IMR-90 (cell line): ENCODE results near the gene ALK. TPM values are rescaled to one million over a fixed set of nuclear protein-coding genes. Genes with fewer than 3 reads are reported as not detected.

ENCODE experiments used
- ATAC-seq: fragments of 200-7000 bp; cut with Tn5 transposase; 2 replicates; pipeline ENCODE4 v1.9.1; 2020; ENCODE audit warnings: low read depth, mild to moderate bottlenecking, moderate library complexity
- BruUV-seq: library from RNA; stranded (reverse); fragments of 400-500 nt; replicated peaks from 2 replicates; lab custom pipeline; 2021; lab: Mats Ljungman, UMichigan
- CTCF ChIA-PET: fragments of 300-600 bp; formaldehyde crosslinking; extraction: SDS; loops from one replicate; lab custom pipeline; 2021; ENCODE audit warnings: antibody characterized with exemption; lab: Yijun Ruan, JAX
- POLR2A ChIA-PET: fragments of 300-600 bp; sonication (Branson Sonifier 250); formaldehyde crosslinking; loops from one replicate; lab custom pipeline; 2022; ENCODE audit warnings: antibody characterized with exemption; ENCODE audit not compliant: unreplicated experiment; lab: Charles Lee
- DNase-seq: peaks from one replicate; pipeline ENCODE4 v3.0.0; 2013
- H2AFZ ChIP-seq: replicated peaks from 2 replicates; pipeline ENCODE3; 2013; ENCODE audit warnings: low read length, mild to moderate bottlenecking; ENCODE audit not compliant: poor library complexity
- H2AK5ac ChIP-seq: 2 replicates; pipeline ENCODE4 v1.6.1; 2013; ENCODE audit warnings: low read depth, low read length, inconsistent platforms
- H2AK9ac ChIP-seq: replicated peaks from 2 replicates; pipeline ENCODE3; 2013; ENCODE audit warnings: mild to moderate bottlenecking, low read depth, low read length, moderate library complexity; ENCODE audit not compliant: poor library complexity
- H2BK120ac ChIP-seq: 2 replicates; pipeline ENCODE4 v1.6.1; 2013; ENCODE audit warnings: low read depth, low read length, inconsistent platforms
- H2BK15ac ChIP-seq: 3 replicates; pipeline ENCODE4 v1.6.1; 2013; ENCODE audit warnings: low read depth, low read length, inconsistent platforms
- H2BK20ac ChIP-seq: 2 replicates; pipeline ENCODE4 v1.6.1; 2013; ENCODE audit warnings: low read depth, mild to moderate bottlenecking, inconsistent platforms, low read length, moderate library complexity
- H2BK5ac ChIP-seq: 2 replicates; pipeline ENCODE4 v1.6.1; 2013; ENCODE audit warnings: mild to moderate bottlenecking, low read depth, low read length, inconsistent platforms; ENCODE audit not compliant: poor library complexity, severe bottlenecking
- H3K14ac ChIP-seq: replicated peaks from 2 replicates; pipeline ENCODE4 v1.6.1; 2013; ENCODE audit warnings: low read depth, low read length, inconsistent platforms
- H3K18ac ChIP-seq: 2 replicates; pipeline ENCODE4 v1.6.1; 2013; ENCODE audit warnings: low read depth, low read length, control low read depth
- H3K23ac ChIP-seq: 2 replicates; pipeline ENCODE4 v1.6.1; 2013; ENCODE audit warnings: low read depth, low read length, inconsistent platforms
- H3K27ac ChIP-seq: 2 replicates; pipeline ENCODE4 v1.5.1; 2013; ENCODE audit warnings: mild to moderate bottlenecking, control low read depth, low read length; ENCODE audit not compliant: insufficient read depth
- H3K27me3 ChIP-seq: 2 replicates; pipeline ENCODE4 v1.6.1; 2013; ENCODE audit warnings: low read length; ENCODE audit not compliant: control insufficient read depth, insufficient read depth
- H3K36me3 ChIP-seq: 2 replicates; pipeline ENCODE4 v1.6.1; 2013; ENCODE audit warnings: low read length, mixed read lengths; ENCODE audit not compliant: control insufficient read depth, insufficient read depth
- H3K4ac ChIP-seq: 2 replicates; pipeline ENCODE4 v1.6.1; 2013; ENCODE audit warnings: low read depth, low read length, inconsistent platforms
- H3K4me1 ChIP-seq: 2 replicates; pipeline ENCODE4 v1.6.1; 2013; ENCODE audit warnings: low read length, mixed read lengths; ENCODE audit not compliant: control insufficient read depth, insufficient read depth
- H3K4me2 ChIP-seq: 2 replicates; pipeline ENCODE4 v1.6.1; 2013; ENCODE audit warnings: low read depth, mild to moderate bottlenecking, control low read depth, low read length, moderate library complexity
- H3K4me3 ChIP-seq: 2 replicates; pipeline ENCODE4 v1.5.1; 2013; ENCODE audit warnings: low read depth, mild to moderate bottlenecking, control low read depth, low read length, moderate library complexity; ENCODE audit not compliant: insufficient read depth
- H3K56ac ChIP-seq: 2 replicates; pipeline ENCODE4 v1.6.1; 2013; ENCODE audit warnings: low read length, inconsistent platforms; ENCODE audit not compliant: insufficient read depth; ENCODE audit errors: extremely low read depth
- H3K79me1 ChIP-seq, 2 experiments: 2 replicates each; pipeline ENCODE4 v1.6.1; 2013; ENCODE audit warnings: low read length in 2 of 2, inconsistent platforms in 1 of 2, low read depth in 1 of 2
- H3K9ac ChIP-seq: 2 replicates; pipeline ENCODE4 v1.6.1; 2013; ENCODE audit warnings: low read depth, low read length, control low read depth
- H3K9me1 ChIP-seq: 2 replicates; pipeline ENCODE4 v1.6.1; 2013; ENCODE audit warnings: low read length, inconsistent platforms; ENCODE audit not compliant: insufficient read depth
- H3K9me3 ChIP-seq: 2 replicates; pipeline ENCODE4 v1.6.1; 2013; ENCODE audit warnings: low read length; ENCODE audit not compliant: control insufficient read depth, insufficient read depth
- H4K20me1 ChIP-seq: 2 replicates; pipeline ENCODE4 v1.6.1; 2013; ENCODE audit warnings: low read length, inconsistent platforms; ENCODE audit not compliant: insufficient read depth
- H4K5ac ChIP-seq: 2 replicates; pipeline ENCODE4 v1.6.1; 2013; ENCODE audit warnings: mild to moderate bottlenecking, low read depth, low read length, control low read depth
- H4K8ac ChIP-seq, 2 experiments: 2 replicates each; pipeline ENCODE4 v1.6.1; 2013; ENCODE audit warnings: low read depth in 2 of 2, low read length in 2 of 2, control low read depth in 1 of 2, inconsistent platforms in 1 of 2
- H4K91ac ChIP-seq: 2 replicates; pipeline ENCODE4 v1.6.1; 2013; ENCODE audit warnings: low read depth, low read length, inconsistent platforms; ENCODE audit not compliant: insufficient read depth
- BHLHE40 ChIP-seq: fragments of 150-350 bp; IDR thresholded peaks from 2 replicates; pipeline ENCODE4 v1.6.1; 2016; ENCODE audit warnings: mild to moderate bottlenecking, low read depth, low read length
- CEBPB ChIP-seq: IDR thresholded peaks from 2 replicates; pipeline ENCODE4 v1.6.1; 2012; ENCODE audit warnings: low read depth, low read length, improper control_type of control experiment
- CHD1 ChIP-seq: IDR thresholded peaks from 2 replicates; pipeline ENCODE4 v1.6.1; 2012; ENCODE audit warnings: low read depth, low read length, improper control_type of control experiment
- ELK1 ChIP-seq: fragments of 150-350 bp; IDR thresholded peaks from 2 replicates; pipeline ENCODE4 v1.6.1; 2016; ENCODE audit warnings: low read depth, mild to moderate bottlenecking, low read length, moderate library complexity, borderline replicate concordance
- FOS ChIP-seq: fragments of 150-350 bp; IDR thresholded peaks from 2 replicates; pipeline ENCODE4 v1.6.1; 2016; ENCODE audit warnings: low read depth, low read length
- MAFK ChIP-seq: IDR thresholded peaks from 2 replicates; pipeline ENCODE4 v1.6.1; 2012; ENCODE audit warnings: low read depth, low read length, improper control_type of control experiment
- MAZ ChIP-seq: IDR thresholded peaks from 2 replicates; pipeline ENCODE4 v1.6.1; 2012; ENCODE audit warnings: low read depth, mild to moderate bottlenecking, low read length, improper control_type of control experiment, moderate library complexity, borderline replicate concordance
- MXI1 ChIP-seq: IDR thresholded peaks from 2 replicates; pipeline ENCODE4 v1.6.1; 2012; ENCODE audit warnings: low read depth, mild to moderate bottlenecking, low read length, moderate library complexity, borderline replicate concordance
- NFE2L2 ChIP-seq: fragments of 150-350 bp; IDR thresholded peaks from 2 replicates; pipeline ENCODE4 v1.6.1; 2016; ENCODE audit warnings: low read depth, mild to moderate bottlenecking, low read length
- POLR2A ChIP-seq: IDR thresholded peaks from 2 replicates; pipeline ENCODE4 v1.6.1; 2012; ENCODE audit warnings: mild to moderate bottlenecking, low read depth, low read length
- RAD21 ChIP-seq: IDR thresholded peaks from 2 replicates; pipeline ENCODE4 v1.6.1; 2012; ENCODE audit warnings: low read length, improper control_type of control experiment
- RCOR1 ChIP-seq: IDR thresholded peaks from 2 replicates; pipeline ENCODE4 v1.6.1; 2012; ENCODE audit warnings: mild to moderate bottlenecking, low read length, improper control_type of control experiment; ENCODE audit not compliant: insufficient replicate concordance
- RFX5 ChIP-seq: IDR thresholded peaks from 2 replicates; pipeline ENCODE4 v1.8.0; 2012; ENCODE audit warnings: low read depth, mild to moderate bottlenecking, low read length, moderate library complexity
- SMC3 ChIP-seq: fragments of 150-350 bp; IDR thresholded peaks from 2 replicates; pipeline ENCODE4 v1.6.1; 2016; ENCODE audit warnings: low read depth, mild to moderate bottlenecking, antibody characterized with exemption, low read length, moderate library complexity
- WGBS, 2 experiments: methylation state at CpG; one replicate each; pipeline versions ENCODE4 v1.1.5 to v1.1.7; 2013; ENCODE audit warnings: missing lambda C conversion rate in 2 of 2; ENCODE audit not compliant: insufficient read length in 1 of 2; ENCODE audit errors: extremely low coverage in 2 of 2; 5-methylcytosine and 5-hydroxymethylcytosine counted together
- dilution Hi-C: fragments of 300-500 bp; cut with HindIII; formaldehyde crosslinking; loops from one replicate; pipeline ENCODE4 v1.14.3; 2018; ENCODE audit warnings: low sequenced_read_pairs; ENCODE audit not compliant: unreplicated experiment
- in situ Hi-C: fragments of 300-500 bp; cut with MboI; formaldehyde crosslinking; loops from 3 replicates; pipeline ENCODE4 v1.14.3; 2019; ENCODE audit warnings: low sequenced_read_pairs, inconsistent platforms, mixed read lengths
- intact Hi-C: fragments of 100-400 bp; cut with micrococcal nuclease; formaldehyde crosslinking; loops from 2 replicates; pipeline ENCODE4 v1.10.0; 2022
- polyA plus RNA-seq, 3 experiments: library from polyadenylated mRNA; depleted of rRNA; stranded (reverse); fragments of >200 nt; gene quantifications; 2 replicates each; pipeline ENCODE4 v1.2.3, GENCODE V29; 2012; ENCODE audit warnings: low replicate concordance in 1 of 3
- total RNA-seq: library from RNA; depleted of rRNA; stranded (reverse); fragments of >200 nt; gene quantifications from 2 replicates; pipeline ENCODE4 v1.2.3, GENCODE V29; 2012
- TF ChIP-seq, protein P1 (sequence below): conservative IDR thresholded peaks from 2 replicates; pipeline ENCODE4 v1.5.1; 2012; ENCODE audit warnings: mild to moderate bottlenecking, low read depth, low read length, improper control_type of control experiment
- TF ChIP-seq, protein P2 (sequence below): fragments of 150-350 bp; IDR thresholded peaks from 2 replicates; pipeline ENCODE4 v1.6.1; 2017; ENCODE audit warnings: mild to moderate bottlenecking, antibody characterized with exemption, low read length, low read depth

ALK gene
- total and polyA plus RNA-seq, 2 of the 4 experiments (the other 2 are of a cell fraction), result not detected

GRCh38 chr2:29749843-29750242, 171.5 kb downstream of the ALK start:
- no CpG with 5 or more reads among the region's 5 CpGs for WGBS, 2 experiments
- no peak overlapping the region for H3K9ac ChIP-seq
- H3K4me1 ChIP-seq, result peaks cover 3% of the 10 kb centered on the region; the same call in 1 of the 2 replicates
- no peak overlapping the region for H2AK9ac ChIP-seq
- CTCF ChIA-PET, result interaction anchor here (0.7 kb wide), 1 partner anchor 29 kb away, joined by 4 read pairs; no protein-coding TSS in a partner anchor
- no peak overlapping the region for H3K18ac ChIP-seq
- intact Hi-C loops (no loop called here), in situ Hi-C loops (no loop called here), dilution Hi-C loops (no loop called here)
- H3K79me1 ChIP-seq, result no peaks in the 10 kb centered on the region
- no peak overlapping the region for H4K5ac ChIP-seq
- no TSS peak for BruUV-seq
- H3K56ac ChIP-seq, result no peak overlapping the region
- H2AK5ac ChIP-seq, result no peak overlapping the region
- no peak overlapping the region for H3K4ac ChIP-seq
- no peak overlapping the region for H4K91ac ChIP-seq
- no peak overlapping the region for H3K23ac ChIP-seq
- no peak overlapping the region for H3K4me3 ChIP-seq
- ATAC-seq, result no peak
- no peaks in the 10 kb centered on the region for H4K20me1 ChIP-seq
- H3K9me1 ChIP-seq, result no peaks in the 10 kb centered on the region
- no peak overlapping the region for H3K14ac ChIP-seq
- POLR2A ChIA-PET, result no interaction called here
- H3K27ac ChIP-seq, result no peak overlapping the region
- no peak overlapping the region for H2BK20ac ChIP-seq
- no peak overlapping the region for H4K8ac ChIP-seq
- no peaks in the 10 kb centered on the region for H3K9me3 ChIP-seq
- H2BK15ac ChIP-seq, result no peak overlapping the region
- TF ChIP-seq MAFK, result no peak
- TF ChIP-seq POLR2A, result no peak
- TF ChIP-seq MAZ, result no peak
- TF ChIP-seq, protein P1, sequence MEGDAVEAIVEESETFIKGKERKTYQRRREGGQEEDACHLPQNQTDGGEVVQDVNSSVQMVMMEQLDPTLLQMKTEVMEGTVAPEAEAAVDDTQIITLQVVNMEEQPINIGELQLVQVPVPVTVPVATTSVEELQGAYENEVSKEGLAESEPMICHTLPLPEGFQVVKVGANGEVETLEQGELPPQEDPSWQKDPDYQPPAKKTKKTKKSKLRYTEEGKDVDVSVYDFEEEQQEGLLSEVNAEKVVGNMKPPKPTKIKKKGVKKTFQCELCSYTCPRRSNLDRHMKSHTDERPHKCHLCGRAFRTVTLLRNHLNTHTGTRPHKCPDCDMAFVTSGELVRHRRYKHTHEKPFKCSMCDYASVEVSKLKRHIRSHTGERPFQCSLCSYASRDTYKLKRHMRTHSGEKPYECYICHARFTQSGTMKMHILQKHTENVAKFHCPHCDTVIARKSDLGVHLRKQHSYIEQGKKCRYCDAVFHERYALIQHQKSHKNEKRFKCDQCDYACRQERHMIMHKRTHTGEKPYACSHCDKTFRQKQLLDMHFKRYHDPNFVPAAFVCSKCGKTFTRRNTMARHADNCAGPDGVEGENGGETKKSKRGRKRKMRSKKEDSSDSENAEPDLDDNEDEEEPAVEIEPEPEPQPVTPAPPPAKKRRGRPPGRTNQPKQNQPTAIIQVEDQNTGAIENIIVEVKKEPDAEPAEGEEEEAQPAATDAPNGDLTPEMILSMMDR, result no peak
- no peak for TF ChIP-seq ELK1
- no peak for TF ChIP-seq NFE2L2
- TF ChIP-seq RAD21, result no peak
- no peak for TF ChIP-seq MXI1
- no peak for TF ChIP-seq CHD1
- no peak for TF ChIP-seq FOS
- no peak for TF ChIP-seq SMC3
- no peak for TF ChIP-seq RCOR1
- TF ChIP-seq CEBPB, result no peak
- TF ChIP-seq BHLHE40, result no peak
- no peak for TF ChIP-seq RFX5
- TF ChIP-seq, protein P2, sequence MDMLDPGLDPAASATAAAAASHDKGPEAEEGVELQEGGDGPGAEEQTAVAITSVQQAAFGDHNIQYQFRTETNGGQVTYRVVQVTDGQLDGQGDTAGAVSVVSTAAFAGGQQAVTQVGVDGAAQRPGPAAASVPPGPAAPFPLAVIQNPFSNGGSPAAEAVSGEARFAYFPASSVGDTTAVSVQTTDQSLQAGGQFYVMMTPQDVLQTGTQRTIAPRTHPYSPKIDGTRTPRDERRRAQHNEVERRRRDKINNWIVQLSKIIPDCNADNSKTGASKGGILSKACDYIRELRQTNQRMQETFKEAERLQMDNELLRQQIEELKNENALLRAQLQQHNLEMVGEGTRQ, result no peak
- no peak overlapping the region for H2BK5ac ChIP-seq
- peaks cover 4% of the 10 kb centered on the region; the same call in 1 of the 2 replicates for H3K27me3 ChIP-seq
- H2BK120ac ChIP-seq, result no peak overlapping the region
- no peak overlapping the region for H3K4me2 ChIP-seq
- no peaks in the 10 kb centered on the region for H3K36me3 ChIP-seq
- DNase-seq, result no peak
- no peak overlapping the region for H2AFZ ChIP-seq
